GM12801 (cell line): ENCODE data around the gene KRTAP1-1.
"Not testable (repeated sequence)": the region's sequence is repeated elsewhere in the genome, so short reads cannot be mapped to it uniquely, and the experiment has no call there.

Experiments
- CTCF ChIP-seq: IDR thresholded peaks from one replicate; pipeline ENCODE4 v1.5.1; 2011; ENCODE audit warnings: control low read depth; ENCODE audit not compliant: insufficient read length; ENCODE audit errors: extremely low read depth

The KRTAP1-1 gene

DNA sequence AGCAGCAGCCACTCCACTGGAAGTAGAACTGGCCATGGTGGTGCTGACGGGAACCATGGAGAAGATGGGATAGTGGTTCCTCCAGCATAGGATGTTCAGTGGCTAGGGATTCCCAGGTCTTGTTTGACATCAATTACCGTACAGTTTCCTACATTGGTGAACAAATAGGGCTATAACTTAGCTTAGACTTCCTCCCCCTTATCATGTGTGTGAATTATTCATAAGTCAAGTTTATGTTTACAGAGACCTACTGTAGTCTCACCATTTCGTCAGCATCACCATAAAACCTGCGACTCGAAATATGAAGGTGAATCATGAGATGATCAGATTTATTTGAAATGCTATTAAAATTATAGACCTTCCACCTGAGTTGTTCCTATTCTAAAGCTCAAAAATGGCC lies 17.5 kb upstream of the KRTAP1-1 start:
- TF ChIP-seq CTCF: no peak

DNA sequence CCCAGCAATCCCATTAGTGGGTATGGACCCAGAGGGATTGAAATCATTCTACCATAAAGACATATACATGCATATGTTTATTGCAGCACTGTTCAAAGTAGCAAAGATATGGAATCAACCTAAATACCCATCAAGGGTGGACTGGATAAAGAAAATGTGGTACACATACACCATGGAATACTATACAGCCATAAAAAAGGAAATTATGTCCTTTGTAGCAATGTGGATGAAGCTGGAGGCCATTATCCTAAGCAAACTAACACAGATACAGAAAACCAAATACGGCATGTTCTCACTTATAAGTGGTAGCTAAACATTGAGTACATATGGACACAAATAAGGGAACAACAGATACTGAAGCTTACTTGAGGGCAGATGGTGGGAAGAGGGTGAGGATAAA lies 16.3 kb upstream of the KRTAP1-1 start:
- TF ChIP-seq CTCF: no peak

GRCh38 chr17:41055130-41055529 lies 13.9 kb upstream of the KRTAP1-1 start, which contains the start of gene KRTAP2-2:
KRTAP2-2 (minus strand) TSS chr17:41055230; CDS start chr17:41055211, 19 bp downstream.
- TF ChIP-seq CTCF: not testable (repeated sequence)

GRCh38 chr17:41054025-41054424 lies 12.8 kb upstream of the KRTAP1-1 start:
- TF ChIP-seq CTCF: no peak

DNA sequence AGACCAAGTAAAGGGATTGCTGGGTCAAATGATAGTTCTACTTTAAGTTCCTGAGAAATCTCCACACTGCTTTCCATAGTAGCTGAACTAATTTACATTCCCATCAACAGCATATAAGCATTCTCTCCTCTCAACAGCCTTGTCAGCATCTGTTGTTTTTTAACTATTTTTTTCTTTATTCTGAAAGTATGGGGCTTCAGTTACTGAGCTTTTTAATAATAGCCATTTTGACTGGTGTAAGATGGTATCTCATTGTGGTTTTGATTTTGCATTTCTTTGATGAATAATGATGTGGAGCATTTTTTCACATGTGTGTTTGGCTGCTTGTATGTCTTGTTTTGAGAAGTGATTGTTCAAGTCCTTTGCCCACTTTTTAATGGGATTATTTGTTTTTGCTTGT lies 11.3 kb upstream of the KRTAP1-1 start:
- no peak for TF ChIP-seq CTCF

- TF ChIP-seq CTCF: no peak
These were observed 7.9 kb upstream of the KRTAP1-1 start for GRCh38 chr17:41049110-41049509.

- no peak for TF ChIP-seq CTCF
These were observed 7.2 kb upstream of the KRTAP1-1 start for GRCh38 chr17:41048441-41048840.

- TF ChIP-seq CTCF: not testable (repeated sequence)
These were observed 5.7 kb upstream of the KRTAP1-1 start, which contains the start of gene KRTAP2-1 for GRCh38 chr17:41046735-41047465. KRTAP2-1 (minus strand) TSS chr17:41047316; CDS start chr17:41047267, 49 bp downstream.
